HUES6 (cell line): Measurements from ENCODE around the gene UXS1.

Experiments used
- H3K27ac ChIP-seq: 2 replicates; pipeline ENCODE4 v1.7.0; 2013; ENCODE audit warnings: low read depth, mild to moderate bottlenecking, low read length, inconsistent platforms
- H3K27me3 ChIP-seq: 2 replicates; pipeline ENCODE4 v1.6.1; 2013; ENCODE audit warnings: low read length; ENCODE audit not compliant: control insufficient read depth, insufficient read depth
- H3K36me3 ChIP-seq: 2 replicates; pipeline ENCODE4 v1.6.1; 2013; ENCODE audit warnings: low read length; ENCODE audit not compliant: control insufficient read depth, insufficient read depth
- H3K4me1 ChIP-seq: 2 replicates; pipeline ENCODE4 v1.6.1; 2013; ENCODE audit warnings: low read length; ENCODE audit not compliant: control insufficient read depth, insufficient read depth
- H3K4me3 ChIP-seq: 2 replicates; pipeline ENCODE4 v1.5.1; 2013; ENCODE audit warnings: low read depth, low read length
- H3K9ac ChIP-seq: one replicate; pipeline ENCODE4 v1.6.1; 2013; ENCODE audit warnings: mild to moderate bottlenecking, low read length
- H3K9me3 ChIP-seq: 2 replicates; pipeline ENCODE4 v1.6.1; 2013; ENCODE audit warnings: low read depth, low read length; ENCODE audit not compliant: control insufficient read depth, insufficient read depth

The UXS1 gene

DNA sequence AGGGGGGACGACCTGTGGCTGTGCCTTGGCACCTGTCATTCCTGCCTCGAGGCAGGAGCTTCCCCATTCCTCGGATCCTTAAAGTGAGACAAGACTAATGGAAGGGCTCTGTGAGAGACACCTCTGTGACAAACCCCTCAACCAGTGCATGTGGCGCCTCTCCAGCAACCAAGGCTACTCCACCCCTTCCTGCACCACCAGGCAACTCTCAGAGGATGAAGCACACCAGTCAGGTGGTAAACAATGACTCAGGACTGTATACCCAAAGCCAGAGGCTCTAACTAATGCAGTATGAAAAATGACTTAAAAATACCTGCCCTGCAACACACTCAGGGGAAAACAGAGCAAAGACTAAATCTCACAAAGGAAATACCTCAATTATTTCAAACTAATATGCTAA, 136.9 kb downstream of the UXS1 start:
- no peaks in the 10 kb centered on the region for H3K9me3 ChIP-seq
- H3K9ac ChIP-seq, result no peak overlapping the region
- no peak overlapping the region for H3K4me3 ChIP-seq
- H3K27ac ChIP-seq, result no peak overlapping the region
- H3K27me3 ChIP-seq, result no peaks in the 10 kb centered on the region
- H3K4me1 ChIP-seq, result no peaks in the 10 kb centered on the region
- no peaks in the 10 kb centered on the region for H3K36me3 ChIP-seq

DNA sequence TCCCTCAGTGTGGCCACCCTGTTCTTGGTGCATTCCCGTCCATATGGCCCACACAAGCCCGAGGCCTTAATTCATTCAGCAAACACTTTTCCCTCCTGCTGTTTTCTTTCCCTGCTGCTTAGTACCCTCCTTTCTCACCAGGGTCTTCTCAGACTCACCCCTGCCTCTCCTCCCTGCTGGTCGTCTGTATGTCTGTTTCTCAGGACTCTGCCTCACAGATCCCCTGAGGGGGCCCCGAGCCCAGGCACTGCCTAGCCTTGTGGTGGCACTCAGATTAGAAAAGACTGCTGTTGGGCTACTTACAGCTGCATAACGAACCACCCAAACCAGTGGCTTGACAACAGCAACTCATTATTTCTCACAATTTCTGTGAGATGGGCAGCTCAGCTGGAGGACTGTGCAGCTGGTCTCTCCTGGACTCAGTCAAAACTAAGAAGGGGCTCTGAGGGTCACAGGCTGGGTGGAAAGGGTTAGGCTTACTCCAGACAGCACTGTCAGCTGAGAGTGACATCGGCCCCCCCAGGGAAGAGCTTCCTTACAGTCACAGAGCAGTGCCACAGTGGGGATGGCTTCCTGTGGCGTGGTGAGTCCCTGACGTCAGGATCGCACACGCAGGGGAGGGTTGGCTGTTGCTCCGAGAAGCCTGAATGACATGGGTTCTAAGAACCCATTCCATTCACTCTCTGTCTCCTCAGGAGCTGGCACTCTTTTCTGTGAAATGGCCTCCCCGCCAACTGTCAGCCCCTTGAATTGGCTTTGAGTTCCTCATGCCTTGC, 139.0 kb downstream of the UXS1 start:
- Histone ChIP-seq H3K27me3 (no peaks in the 10 kb centered on the region), H3K4me1 (no peaks in the 10 kb centered on the region), H3K4me3 (no peak overlapping the region), H3K9me3 (no peaks in the 10 kb centered on the region; the same call in 1 of the 2 replicates), H3K9ac (no peak overlapping the region), H3K27ac (no peak overlapping the region), H3K36me3 (no peaks in the 10 kb centered on the region)

DNA sequence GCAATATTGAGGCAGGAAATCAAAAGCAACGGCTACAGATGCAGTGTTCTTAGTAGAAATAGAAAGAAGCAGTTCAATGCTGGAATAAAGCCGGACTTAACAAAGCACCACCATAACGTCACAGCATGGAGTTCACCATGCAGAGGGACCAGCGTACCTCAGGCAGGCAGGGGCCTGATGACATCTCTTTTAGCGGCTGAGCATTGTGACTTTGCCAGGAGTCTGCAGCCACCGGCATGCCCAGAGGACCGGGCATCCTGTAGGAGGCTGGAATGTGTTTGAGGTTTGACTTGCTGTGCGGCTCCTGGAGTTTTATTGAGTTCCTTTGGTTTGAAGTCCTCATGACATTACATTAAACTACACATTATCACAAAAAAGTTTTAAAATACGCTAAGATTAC, 139.8 kb downstream of the UXS1 start:
- H3K4me1 ChIP-seq, result no peaks in the 10 kb centered on the region
- no peaks in the 10 kb centered on the region for H3K27me3 ChIP-seq
- no peaks in the 10 kb centered on the region for H3K36me3 ChIP-seq
- no peak overlapping the region for H3K27ac ChIP-seq
- no peaks in the 10 kb centered on the region; the same call in 1 of the 2 replicates for H3K9me3 ChIP-seq
- no peak overlapping the region for H3K9ac ChIP-seq
- no peak overlapping the region for H3K4me3 ChIP-seq

DNA sequence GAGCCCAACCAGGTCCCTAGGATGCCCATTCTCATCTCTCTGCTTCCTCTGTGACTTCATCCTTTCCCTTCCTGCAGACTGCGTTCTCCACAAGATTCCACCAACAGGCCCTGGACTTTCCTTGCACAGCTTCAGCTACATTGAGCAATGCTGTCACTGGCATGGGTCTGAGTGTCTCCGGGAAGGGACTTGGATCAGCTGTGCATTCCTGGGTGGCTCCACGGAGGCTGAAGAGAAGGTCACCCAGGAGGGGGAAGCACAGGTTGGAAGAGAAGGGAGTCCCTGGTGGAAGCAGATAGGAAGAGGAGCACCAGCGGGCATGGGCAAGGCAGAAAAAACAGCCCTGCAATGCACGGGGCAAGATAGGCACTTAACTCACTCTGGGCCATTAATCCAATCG, 140.5 kb downstream of the UXS1 start:
- Histone ChIP-seq H3K4me1 (no peaks in the 10 kb centered on the region), H3K36me3 (no peaks in the 10 kb centered on the region), H3K9ac (no peak overlapping the region), H3K27ac (no peak overlapping the region), H3K4me3 (no peak overlapping the region), H3K9me3 (no peaks in the 10 kb centered on the region; the same call in 1 of the 2 replicates), H3K27me3 (no peaks in the 10 kb centered on the region)

DNA sequence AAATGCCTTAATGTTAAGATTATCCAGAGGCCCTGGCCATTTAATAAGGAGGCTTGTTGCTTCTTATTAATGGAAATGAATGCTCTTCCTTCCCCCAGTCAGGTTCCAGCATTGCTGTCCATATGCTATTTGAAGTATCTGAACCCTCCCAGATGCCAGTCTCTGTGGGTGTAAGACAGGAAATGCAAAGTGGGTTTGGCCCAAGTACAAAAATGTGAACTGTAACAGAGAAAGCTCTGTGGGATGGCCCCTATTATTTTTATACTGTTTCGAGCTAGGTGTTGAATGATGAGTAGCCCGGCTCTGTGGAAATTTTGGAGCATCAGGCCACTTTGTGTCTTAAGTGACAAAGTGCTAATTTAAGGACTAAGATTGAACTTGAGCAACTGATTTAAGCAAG, 141.0 kb downstream of the UXS1 start:
- H3K27me3 ChIP-seq, result no peaks in the 10 kb centered on the region
- no peak overlapping the region for H3K4me3 ChIP-seq
- no peak overlapping the region for H3K27ac ChIP-seq
- H3K36me3 ChIP-seq, result no peaks in the 10 kb centered on the region
- no peaks in the 10 kb centered on the region for H3K4me1 ChIP-seq
- H3K9ac ChIP-seq, result no peak overlapping the region
- no peaks in the 10 kb centered on the region; the same call in 1 of the 2 replicates for H3K9me3 ChIP-seq

DNA sequence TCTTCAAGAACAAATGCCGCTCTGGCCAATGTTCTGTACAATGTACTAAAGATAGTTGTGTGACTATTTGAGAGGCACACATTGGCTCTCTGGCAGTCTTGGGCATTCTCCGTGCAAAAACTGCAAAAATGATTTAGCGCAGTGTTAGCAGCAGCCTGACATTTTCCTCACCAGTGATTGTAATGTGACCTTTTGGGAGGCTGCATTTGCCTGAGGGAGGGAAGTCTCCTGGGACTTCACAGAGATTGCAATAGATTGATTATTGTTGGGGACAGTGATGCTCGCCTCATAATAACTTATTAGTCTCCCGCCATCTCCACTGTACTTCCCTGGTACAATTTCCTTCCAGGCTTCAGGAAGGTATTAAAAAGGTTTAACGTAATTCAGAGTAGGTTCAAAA, 149.2 kb downstream of the UXS1 start:
- no peak overlapping the region for H3K9ac ChIP-seq
- no peak overlapping the region for H3K27ac ChIP-seq
- no peaks in the 10 kb centered on the region for H3K27me3 ChIP-seq
- no peaks in the 10 kb centered on the region for H3K36me3 ChIP-seq
- H3K9me3 ChIP-seq, result no peaks in the 10 kb centered on the region
- no peaks in the 10 kb centered on the region for H3K4me1 ChIP-seq
- H3K4me3 ChIP-seq, result no peak overlapping the region

DNA sequence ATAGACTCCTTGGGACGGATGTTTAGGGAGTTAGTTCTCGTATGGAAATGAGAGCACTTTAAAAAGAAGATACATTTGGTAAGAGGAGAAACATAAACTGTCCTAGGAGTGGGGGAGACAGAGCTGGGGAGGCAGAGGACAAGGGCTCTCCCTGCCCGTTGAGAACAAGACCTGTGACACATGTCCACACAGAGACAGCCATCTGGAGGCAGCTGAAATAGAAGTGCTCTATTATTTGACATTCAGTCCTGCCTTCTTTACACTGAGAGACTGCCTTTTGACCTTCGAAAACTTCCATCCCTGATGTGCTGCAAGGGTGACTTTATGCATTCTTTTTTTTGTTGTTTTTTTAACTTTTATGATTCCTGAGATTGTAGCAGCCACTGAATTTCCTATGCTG, 150.1 kb downstream of the UXS1 start:
- no peaks in the 10 kb centered on the region for H3K36me3 ChIP-seq
- no peaks in the 10 kb centered on the region for H3K4me1 ChIP-seq
- no peaks in the 10 kb centered on the region for H3K9me3 ChIP-seq
- H3K27ac ChIP-seq, result no peak overlapping the region
- H3K4me3 ChIP-seq, result no peak overlapping the region
- no peak overlapping the region for H3K9ac ChIP-seq
- H3K27me3 ChIP-seq, result no peaks in the 10 kb centered on the region
